IMR-90 (cell line): Measurements from ENCODE around the gene NOMO2. TPM values are rescaled to one million over a fixed set of nuclear protein-coding genes. Genes with fewer than 3 reads are reported as not detected.
"Not testable (repeated sequence)": the region's sequence is repeated elsewhere in the genome, so short reads cannot be mapped to it uniquely, and the experiment has no call there.

ENCODE experiments used
- ATAC-seq: fragments of 200-7000 bp; cut with Tn5 transposase; 2 replicates; pipeline ENCODE4 v1.9.1; 2020; ENCODE audit warnings: low read depth, mild to moderate bottlenecking, moderate library complexity
- BruUV-seq: library from RNA; stranded (reverse); fragments of 400-500 nt; replicated peaks from 2 replicates; lab custom pipeline; 2021; lab: Mats Ljungman, UMichigan
- CTCF ChIA-PET: fragments of 300-600 bp; formaldehyde crosslinking; extraction: SDS; loops from one replicate; lab custom pipeline; 2021; ENCODE audit warnings: antibody characterized with exemption; lab: Yijun Ruan, JAX
- POLR2A ChIA-PET: fragments of 300-600 bp; sonication (Branson Sonifier 250); formaldehyde crosslinking; loops from one replicate; lab custom pipeline; 2022; ENCODE audit warnings: antibody characterized with exemption; ENCODE audit not compliant: unreplicated experiment; lab: Charles Lee
- DNase-seq: peaks from one replicate; pipeline ENCODE4 v3.0.0; 2013
- H2AFZ ChIP-seq: replicated peaks from 2 replicates; pipeline ENCODE3; 2013; ENCODE audit warnings: low read length, mild to moderate bottlenecking; ENCODE audit not compliant: poor library complexity
- H2AK5ac ChIP-seq: 2 replicates; pipeline ENCODE4 v1.6.1; 2013; ENCODE audit warnings: low read depth, low read length, inconsistent platforms
- H2AK9ac ChIP-seq: replicated peaks from 2 replicates; pipeline ENCODE3; 2013; ENCODE audit warnings: mild to moderate bottlenecking, low read depth, low read length, moderate library complexity; ENCODE audit not compliant: poor library complexity
- H2BK120ac ChIP-seq: 2 replicates; pipeline ENCODE4 v1.6.1; 2013; ENCODE audit warnings: low read depth, low read length, inconsistent platforms
- H2BK15ac ChIP-seq: 3 replicates; pipeline ENCODE4 v1.6.1; 2013; ENCODE audit warnings: low read depth, low read length, inconsistent platforms
- H2BK20ac ChIP-seq: 2 replicates; pipeline ENCODE4 v1.6.1; 2013; ENCODE audit warnings: low read depth, mild to moderate bottlenecking, inconsistent platforms, low read length, moderate library complexity
- H2BK5ac ChIP-seq: 2 replicates; pipeline ENCODE4 v1.6.1; 2013; ENCODE audit warnings: mild to moderate bottlenecking, low read depth, low read length, inconsistent platforms; ENCODE audit not compliant: poor library complexity, severe bottlenecking
- H3K14ac ChIP-seq: replicated peaks from 2 replicates; pipeline ENCODE4 v1.6.1; 2013; ENCODE audit warnings: low read depth, low read length, inconsistent platforms
- H3K18ac ChIP-seq: 2 replicates; pipeline ENCODE4 v1.6.1; 2013; ENCODE audit warnings: low read depth, low read length, control low read depth
- H3K23ac ChIP-seq: 2 replicates; pipeline ENCODE4 v1.6.1; 2013; ENCODE audit warnings: low read depth, low read length, inconsistent platforms
- H3K27ac ChIP-seq: 2 replicates; pipeline ENCODE4 v1.5.1; 2013; ENCODE audit warnings: mild to moderate bottlenecking, control low read depth, low read length; ENCODE audit not compliant: insufficient read depth
- H3K27me3 ChIP-seq: 2 replicates; pipeline ENCODE4 v1.6.1; 2013; ENCODE audit warnings: low read length; ENCODE audit not compliant: control insufficient read depth, insufficient read depth
- H3K36me3 ChIP-seq: 2 replicates; pipeline ENCODE4 v1.6.1; 2013; ENCODE audit warnings: low read length, mixed read lengths; ENCODE audit not compliant: control insufficient read depth, insufficient read depth
- H3K4ac ChIP-seq: 2 replicates; pipeline ENCODE4 v1.6.1; 2013; ENCODE audit warnings: low read depth, low read length, inconsistent platforms
- H3K4me1 ChIP-seq: 2 replicates; pipeline ENCODE4 v1.6.1; 2013; ENCODE audit warnings: low read length, mixed read lengths; ENCODE audit not compliant: control insufficient read depth, insufficient read depth
- H3K4me2 ChIP-seq: 2 replicates; pipeline ENCODE4 v1.6.1; 2013; ENCODE audit warnings: low read depth, mild to moderate bottlenecking, control low read depth, low read length, moderate library complexity
- H3K4me3 ChIP-seq: 2 replicates; pipeline ENCODE4 v1.5.1; 2013; ENCODE audit warnings: low read depth, mild to moderate bottlenecking, control low read depth, low read length, moderate library complexity; ENCODE audit not compliant: insufficient read depth
- H3K56ac ChIP-seq: 2 replicates; pipeline ENCODE4 v1.6.1; 2013; ENCODE audit warnings: low read length, inconsistent platforms; ENCODE audit not compliant: insufficient read depth; ENCODE audit errors: extremely low read depth
- H3K79me1 ChIP-seq, 2 experiments: 2 replicates each; pipeline ENCODE4 v1.6.1; 2013; ENCODE audit warnings: low read length in 2 of 2, inconsistent platforms in 1 of 2, low read depth in 1 of 2
- H3K9ac ChIP-seq: 2 replicates; pipeline ENCODE4 v1.6.1; 2013; ENCODE audit warnings: low read depth, low read length, control low read depth
- H3K9me1 ChIP-seq: 2 replicates; pipeline ENCODE4 v1.6.1; 2013; ENCODE audit warnings: low read length, inconsistent platforms; ENCODE audit not compliant: insufficient read depth
- H3K9me3 ChIP-seq: 2 replicates; pipeline ENCODE4 v1.6.1; 2013; ENCODE audit warnings: low read length; ENCODE audit not compliant: control insufficient read depth, insufficient read depth
- H4K20me1 ChIP-seq: 2 replicates; pipeline ENCODE4 v1.6.1; 2013; ENCODE audit warnings: low read length, inconsistent platforms; ENCODE audit not compliant: insufficient read depth
- H4K5ac ChIP-seq: 2 replicates; pipeline ENCODE4 v1.6.1; 2013; ENCODE audit warnings: mild to moderate bottlenecking, low read depth, low read length, control low read depth
- H4K8ac ChIP-seq, 2 experiments: 2 replicates each; pipeline ENCODE4 v1.6.1; 2013; ENCODE audit warnings: low read depth in 2 of 2, low read length in 2 of 2, control low read depth in 1 of 2, inconsistent platforms in 1 of 2
- H4K91ac ChIP-seq: 2 replicates; pipeline ENCODE4 v1.6.1; 2013; ENCODE audit warnings: low read depth, low read length, inconsistent platforms; ENCODE audit not compliant: insufficient read depth
- WGBS, 2 experiments: methylation state at CpG; one replicate each; pipeline versions ENCODE4 v1.1.5 to v1.1.7; 2013; ENCODE audit warnings: missing lambda C conversion rate in 2 of 2; ENCODE audit not compliant: insufficient read length in 1 of 2; ENCODE audit errors: extremely low coverage in 2 of 2; 5-methylcytosine and 5-hydroxymethylcytosine counted together
- dilution Hi-C: fragments of 300-500 bp; cut with HindIII; formaldehyde crosslinking; loops from one replicate; pipeline ENCODE4 v1.14.3; 2018; ENCODE audit warnings: low sequenced_read_pairs; ENCODE audit not compliant: unreplicated experiment
- in situ Hi-C: fragments of 300-500 bp; cut with MboI; formaldehyde crosslinking; loops from 3 replicates; pipeline ENCODE4 v1.14.3; 2019; ENCODE audit warnings: low sequenced_read_pairs, inconsistent platforms, mixed read lengths
- intact Hi-C: fragments of 100-400 bp; cut with micrococcal nuclease; formaldehyde crosslinking; loops from 2 replicates; pipeline ENCODE4 v1.10.0; 2022
- polyA plus RNA-seq, 3 experiments: library from polyadenylated mRNA; depleted of rRNA; stranded (reverse); fragments of >200 nt; gene quantifications; 2 replicates each; pipeline ENCODE4 v1.2.3, GENCODE V29; 2012; ENCODE audit warnings: low replicate concordance in 1 of 3
- total RNA-seq: library from RNA; depleted of rRNA; stranded (reverse); fragments of >200 nt; gene quantifications from 2 replicates; pipeline ENCODE4 v1.2.3, GENCODE V29; 2012

Gene NOMO2
- total and polyA plus RNA-seq, 2 of the 4 experiments (the other 2 are of a cell fraction) = 103 to 184 TPM

- H3K27ac ChIP-seq, H3K4me2 ChIP-seq, H3K79me1 ChIP-seq, H3K18ac ChIP-seq, CTCF ChIA-PET, intact Hi-C loops, ATAC-seq, H2BK5ac ChIP-seq, H2BK15ac ChIP-seq, H4K91ac ChIP-seq, H3K9ac ChIP-seq, POLR2A ChIA-PET, H2AFZ ChIP-seq, H3K4me3 ChIP-seq, H2BK120ac ChIP-seq, H3K27me3 ChIP-seq, H3K9me3 ChIP-seq, H3K56ac ChIP-seq, H3K4me1 ChIP-seq, H3K36me3 ChIP-seq, H2AK5ac ChIP-seq, H2BK20ac ChIP-seq, H3K23ac ChIP-seq, H3K4ac ChIP-seq, dilution Hi-C loops, H4K20me1 ChIP-seq, DNase-seq, in situ Hi-C loops, BruUV-seq, H3K14ac ChIP-seq, H4K8ac ChIP-seq, H2AK9ac ChIP-seq, H4K5ac ChIP-seq, H3K9me1 ChIP-seq: not testable (repeated sequence)
- WGBS, 2 experiments = no CpG with 5 or more reads among the region's 5 CpGs
Observed at GRCh38 chr16:18592982-18593381, 31.1 kb upstream of the NOMO2 start.
